ENCODE data around the gene MME. TPM values are rescaled to one million over a fixed set of nuclear protein-coding genes. Genes with fewer than 3 reads are reported as not detected.

MME gene
- total RNA-seq, 1 experiment from 2014 or later: 1.6 TPM

GRCh38 chr3:155173771-155174170 is 93.7 kb downstream of the MME start:
- TF ChIP-seq TCF7L2 (IDR thresholded peaks at IDR 0.05; ENCODE audit: low read depth, low read length): no peak
- TF ChIP-seq, protein P1, sequence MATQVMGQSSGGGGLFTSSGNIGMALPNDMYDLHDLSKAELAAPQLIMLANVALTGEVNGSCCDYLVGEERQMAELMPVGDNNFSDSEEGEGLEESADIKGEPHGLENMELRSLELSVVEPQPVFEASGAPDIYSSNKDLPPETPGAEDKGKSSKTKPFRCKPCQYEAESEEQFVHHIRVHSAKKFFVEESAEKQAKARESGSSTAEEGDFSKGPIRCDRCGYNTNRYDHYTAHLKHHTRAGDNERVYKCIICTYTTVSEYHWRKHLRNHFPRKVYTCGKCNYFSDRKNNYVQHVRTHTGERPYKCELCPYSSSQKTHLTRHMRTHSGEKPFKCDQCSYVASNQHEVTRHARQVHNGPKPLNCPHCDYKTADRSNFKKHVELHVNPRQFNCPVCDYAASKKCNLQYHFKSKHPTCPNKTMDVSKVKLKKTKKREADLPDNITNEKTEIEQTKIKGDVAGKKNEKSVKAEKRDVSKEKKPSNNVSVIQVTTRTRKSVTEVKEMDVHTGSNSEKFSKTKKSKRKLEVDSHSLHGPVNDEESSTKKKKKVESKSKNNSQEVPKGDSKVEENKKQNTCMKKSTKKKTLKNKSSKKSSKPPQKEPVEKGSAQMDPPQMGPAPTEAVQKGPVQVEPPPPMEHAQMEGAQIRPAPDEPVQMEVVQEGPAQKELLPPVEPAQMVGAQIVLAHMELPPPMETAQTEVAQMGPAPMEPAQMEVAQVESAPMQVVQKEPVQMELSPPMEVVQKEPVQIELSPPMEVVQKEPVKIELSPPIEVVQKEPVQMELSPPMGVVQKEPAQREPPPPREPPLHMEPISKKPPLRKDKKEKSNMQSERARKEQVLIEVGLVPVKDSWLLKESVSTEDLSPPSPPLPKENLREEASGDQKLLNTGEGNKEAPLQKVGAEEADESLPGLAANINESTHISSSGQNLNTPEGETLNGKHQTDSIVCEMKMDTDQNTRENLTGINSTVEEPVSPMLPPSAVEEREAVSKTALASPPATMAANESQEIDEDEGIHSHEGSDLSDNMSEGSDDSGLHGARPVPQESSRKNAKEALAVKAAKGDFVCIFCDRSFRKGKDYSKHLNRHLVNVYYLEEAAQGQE (IDR thresholded peaks at IDR 0.05; ENCODE audit: insufficient read depth in 1 of 2, low read depth in 2 of 2, low read length in 1 of 2): no peak
- Histone ChIP-seq H3K27ac (ENCODE audit: low read length) (no peak overlapping the region), H3K4me1 (ENCODE audit: control insufficient read depth, insufficient read depth, low read length) (no peaks in the 10 kb centered on the region; the same call in 1 of the 2 replicates), H3K4me3 (ENCODE audit: low read depth in 2 of 2, low read length in 2 of 2) (no peak overlapping the region), H3K9me3 (ENCODE audit: control insufficient read depth, insufficient read depth, low read depth, low read length) (no peaks in the 10 kb centered on the region; the same call in 1 of the 2 replicates), H3K27me3 (ENCODE audit: control insufficient read depth, insufficient read depth, low read length) (no peaks in the 10 kb centered on the region), H3K36me3 (ENCODE audit: control insufficient read depth, insufficient read depth, low read length) (no peaks in the 10 kb centered on the region)
- in situ Hi-C loops (cut with HindIII; ENCODE audit: low pct_unique_long_range_greater_than_20kb, low sequenced_read_pairs): no loop called here
- DNase-seq (ENCODE audit: low read depth, low spot score): no peak
- ChIA-PET POLR2A (no interaction called here), CTCF (interaction anchor here (0.6 kb wide), 1 partner anchor 94 kb away, joined by 5 read pairs; no protein-coding TSS in a partner anchor)
- intact Hi-C loops (cut with micrococcal nuclease; ENCODE audit: unreplicated experiment): no loop called here
- no TSS peak for BruUV-seq (replicated peaks)
- ATAC-seq: no peak

DNA sequence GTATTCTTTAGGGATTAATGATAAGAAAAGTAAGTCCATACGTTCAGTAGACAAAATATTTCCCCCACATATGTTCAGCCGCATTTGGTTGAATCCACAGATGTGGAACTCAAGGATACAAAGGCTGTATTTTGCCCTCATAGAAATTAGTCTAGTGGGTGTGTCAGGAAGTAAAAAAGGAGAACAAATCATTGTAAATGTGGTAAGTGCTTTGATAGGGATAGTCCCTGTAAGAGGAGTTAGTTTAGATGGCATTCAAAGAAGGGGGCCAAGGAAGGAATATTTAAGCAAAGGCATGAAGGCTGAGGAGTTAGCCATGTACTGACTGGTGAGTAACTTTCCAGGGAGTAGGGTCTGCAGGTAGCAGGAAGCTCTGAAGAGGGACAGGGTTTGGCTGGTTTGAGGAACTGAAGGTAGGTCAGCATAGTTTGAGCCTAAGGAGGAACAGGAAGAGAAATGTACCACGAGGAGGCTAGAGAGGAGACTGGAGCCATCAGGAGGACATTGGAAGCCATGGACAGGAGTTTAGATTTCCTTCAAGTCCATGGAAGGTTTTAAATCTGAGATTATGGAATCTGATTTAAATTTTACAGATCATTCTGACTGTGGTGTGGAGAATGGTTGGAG is 98.8 kb downstream of the MME start:
- TF ChIP-seq, protein P1 (IDR thresholded peaks at IDR 0.05; ENCODE audit: insufficient read depth in 1 of 2, low read depth in 2 of 2, low read length in 1 of 2): no peak
- CTCF ChIA-PET: no interaction called here
- H3K36me3 ChIP-seq (ENCODE audit: control insufficient read depth, insufficient read depth, low read length): no peaks in the 10 kb centered on the region
- no peaks in the 10 kb centered on the region for H3K27me3 ChIP-seq (ENCODE audit: control insufficient read depth, insufficient read depth, low read length)
- no TSS peak for BruUV-seq (replicated peaks)
- H3K4me3 ChIP-seq (ENCODE audit: low read depth in 2 of 2, low read length in 2 of 2): no peak overlapping the region
- intact Hi-C loops (cut with micrococcal nuclease; ENCODE audit: unreplicated experiment) (no loop called here), in situ Hi-C loops (cut with HindIII; ENCODE audit: low pct_unique_long_range_greater_than_20kb, low sequenced_read_pairs) (no loop called here)
- POLR2A ChIA-PET: no interaction called here
- DNase-seq (ENCODE audit: low read depth, low spot score) (no peak), ATAC-seq (no peak)
- no peaks in the 10 kb centered on the region; the same call in 1 of the 2 replicates for H3K4me1 ChIP-seq (ENCODE audit: control insufficient read depth, insufficient read depth, low read length)
- H3K9me3 ChIP-seq (ENCODE audit: control insufficient read depth, insufficient read depth, low read depth, low read length): no peaks in the 10 kb centered on the region
- H3K27ac ChIP-seq (ENCODE audit: low read length): no peak overlapping the region

- Histone ChIP-seq H3K27ac (ENCODE audit: low read length) (no peak overlapping the region), H3K9me3 (ENCODE audit: control insufficient read depth, insufficient read depth, low read depth, low read length) (no peaks in the 10 kb centered on the region), H3K4me1 (ENCODE audit: control insufficient read depth, insufficient read depth, low read length) (no peaks in the 10 kb centered on the region; the same call in 1 of the 2 replicates), H3K36me3 (ENCODE audit: control insufficient read depth, insufficient read depth, low read length) (no peaks in the 10 kb centered on the region), H3K4me3 (ENCODE audit: low read depth in 2 of 2, low read length in 2 of 2) (no peak overlapping the region), H3K27me3 (ENCODE audit: control insufficient read depth, insufficient read depth, low read length) (no peaks in the 10 kb centered on the region)
- intact Hi-C loops (cut with micrococcal nuclease; ENCODE audit: unreplicated experiment) (no loop called here), in situ Hi-C loops (cut with HindIII; ENCODE audit: low pct_unique_long_range_greater_than_20kb, low sequenced_read_pairs) (no loop called here)
- no peak for DNase-seq (ENCODE audit: low read depth, low spot score)
- no peak for ATAC-seq
- CTCF ChIA-PET: no interaction called here
- no TSS peak for BruUV-seq (replicated peaks)
- POLR2A ChIA-PET: no interaction called here
- TF ChIP-seq TCF7L2 (IDR thresholded peaks at IDR 0.05; ENCODE audit: low read depth, low read length) (no peak), SIN3A (IDR thresholded peaks at IDR 0.05; ENCODE audit: borderline replicate concordance, insufficient read depth, low read depth, low read length) (no peak), POLR2AphosphoS5 (IDR thresholded peaks at IDR 0.05; ENCODE audit: low read depth, low read length) (no peak), CTCF (IDR thresholded peaks at IDR 0.05) (no peak)
- TF ChIP-seq, protein P1 (IDR thresholded peaks at IDR 0.05; ENCODE audit: insufficient read depth in 1 of 2, low read depth in 2 of 2, low read length in 1 of 2): no peak
These were observed 99.3 kb downstream of the MME start for GRCh38 chr3:155179437-155179827.

All from Panc1 (cell line).